H1 (cell line): ENCODE data around the gene CACNB2. TPM values are rescaled to one million over a fixed set of nuclear protein-coding genes. Genes with fewer than 3 reads are reported as not detected.

Experiments used
- CTCF ChIA-PET: fragments of 300-600 bp; sonication (Branson Sonifier 250); formaldehyde crosslinking; loops from one replicate; lab custom pipeline; 2021; ENCODE audit not compliant: partially characterized antibody; lab: Charles Lee
- POLR2A ChIA-PET: fragments of 300-600 bp; sonication (Branson Sonifier 250); formaldehyde crosslinking; loops from one replicate; lab custom pipeline; 2021; ENCODE audit warnings: inconsistent platforms; ENCODE audit not compliant: partially characterized antibody; lab: Charles Lee
- DNase-seq, 2 experiments: peaks; one replicate each; pipeline versions ENCODE4 v3.0.0 to v3.0.0-alpha.2; 2010 to 2022; ENCODE audit warnings: low spot score in 2 of 2, low read depth in 1 of 2, mixed read lengths in 1 of 2
- FAIRE-seq: peaks from 2 replicates; lab custom pipeline; 2011; peaks lifted over from hg19 to GRCh38; lab: Jason Lieb, UNC
- H2AFZ ChIP-seq: 2 replicates; pipeline ENCODE4 v1.8.1; 2012; ENCODE audit warnings: low read length, inconsistent platforms
- H2AK5ac ChIP-seq: 2 replicates; pipeline ENCODE4 v1.6.1; 2013; ENCODE audit warnings: low read depth, low read length
- H2BK120ac ChIP-seq: replicated peaks from 2 replicates; pipeline ENCODE3; 2013; ENCODE audit warnings: low read depth, low read length, inconsistent platforms
- H2BK12ac ChIP-seq: 2 replicates; pipeline ENCODE4 v1.6.1; 2013; ENCODE audit warnings: low read depth, low read length
- H2BK15ac ChIP-seq: 2 replicates; pipeline ENCODE4 v1.6.1; 2013; ENCODE audit warnings: low read length
- H2BK20ac ChIP-seq: 2 replicates; pipeline ENCODE4 v1.6.1; 2013; ENCODE audit warnings: low read length
- H2BK5ac ChIP-seq: 2 replicates; pipeline ENCODE4 v1.6.1; 2013; ENCODE audit warnings: low read depth, low read length
- H3K14ac ChIP-seq: 2 replicates; pipeline ENCODE4 v1.6.1; 2013; ENCODE audit warnings: inconsistent platforms; ENCODE audit not compliant: insufficient read length
- H3K18ac ChIP-seq: 2 replicates; pipeline ENCODE4 v1.6.1; 2013; ENCODE audit warnings: low read length; ENCODE audit errors: extremely low read depth
- H3K23ac ChIP-seq: 2 replicates; pipeline ENCODE4 v1.6.1; 2013; ENCODE audit warnings: inconsistent platforms; ENCODE audit not compliant: insufficient read length
- H3K23me2 ChIP-seq: 2 replicates; pipeline ENCODE4 v1.6.1; 2013; ENCODE audit warnings: low read depth, low read length
- H3K27ac ChIP-seq: 2 replicates; pipeline ENCODE4 v1.6.1; 2011; ENCODE audit warnings: low read depth, low read length, inconsistent platforms
- H3K27me3 ChIP-seq, 4 experiments: replicated peaks in 1 of 4; 1 replicate in 1 of 4; 2 replicates in 3 of 4; pipeline versions ENCODE4 v1.6.1 to v1.8.1; 2011 to 2013; ENCODE audit warnings: low read length in 3 of 4, mild to moderate bottlenecking in 3 of 4, inconsistent platforms in 2 of 4, mixed read lengths in 2 of 4, moderate library complexity in 1 of 4; ENCODE audit not compliant: control insufficient read depth in 3 of 4, insufficient read depth in 3 of 4; ENCODE audit errors: extremely low read depth in 1 of 4
- H3K36me3 ChIP-seq, 4 experiments: 2 replicates each; pipeline versions ENCODE4 v1.6.1 to v1.8.1; 2011 to 2013; ENCODE audit warnings: mild to moderate bottlenecking in 4 of 4, low read length in 3 of 4, moderate library complexity in 2 of 4, control low read depth in 1 of 4, inconsistent platforms in 1 of 4; ENCODE audit not compliant: insufficient read depth in 4 of 4, control insufficient read depth in 2 of 4
- H3K4ac ChIP-seq: replicated peaks from 2 replicates; pipeline ENCODE3; 2013; ENCODE audit warnings: low read length, low read depth, mixed read lengths, inconsistent platforms; ENCODE audit not compliant: insufficient read length
- H3K4me1 ChIP-seq, 4 experiments: replicated peaks in 1 of 4; 1 replicate in 1 of 4; 2 replicates in 3 of 4; pipeline versions ENCODE4 v1.6.1 to v1.8.1; 2011 to 2013; ENCODE audit warnings: low read length in 3 of 4, inconsistent platforms in 2 of 4, mixed read lengths in 1 of 4; ENCODE audit not compliant: insufficient read depth in 4 of 4, control insufficient read depth in 3 of 4
- H3K4me2 ChIP-seq, 2 experiments: 2 replicates each; pipeline versions ENCODE4 v1.6.1 to v1.8.1; 2011 to 2013; ENCODE audit warnings: low read depth in 2 of 2, low read length in 2 of 2, control low read depth in 1 of 2, inconsistent platforms in 1 of 2, mild to moderate bottlenecking in 1 of 2; ENCODE audit not compliant: insufficient read depth in 1 of 2
- H3K4me3 ChIP-seq, 4 experiments: fragments of 200-600, 300-600 bp in 1 of 4; sonication (generic), shearing (Covaris generic), sonication (Bioruptor Twin) in 1 of 4; 2 replicates each; pipeline versions ENCODE4 v1.5.1 to v1.8.1; 2011 to 2016; ENCODE audit warnings: low read length in 4 of 4, low read depth in 3 of 4, control low read depth in 2 of 4, inconsistent platforms in 2 of 4, mild to moderate bottlenecking in 2 of 4, mixed read lengths in 1 of 4, moderate library complexity in 1 of 4; ENCODE audit not compliant: insufficient read depth in 2 of 4; ENCODE audit errors: extremely low read depth in 1 of 4
- H3K56ac ChIP-seq: replicated peaks from 2 replicates; pipeline ENCODE3; 2013; ENCODE audit warnings: low read depth, mild to moderate bottlenecking, mixed read lengths, low read length, inconsistent platforms; ENCODE audit not compliant: insufficient read length
- H3K79me1 ChIP-seq: 2 replicates; pipeline ENCODE4 v1.6.1; 2013; ENCODE audit warnings: low read depth, low read length, control low read depth
- H3K79me2 ChIP-seq, 2 experiments: 2 replicates each; pipeline versions ENCODE4 v1.6.1 to v1.8.1; 2012 to 2013; ENCODE audit warnings: low read length in 2 of 2, mild to moderate bottlenecking in 2 of 2, inconsistent platforms in 1 of 2; ENCODE audit not compliant: insufficient read depth in 2 of 2, control insufficient read depth in 1 of 2
- H3K9ac ChIP-seq, 4 experiments: replicated peaks in 1 of 4; 1 replicate in 1 of 4; 2 replicates in 3 of 4; pipeline versions ENCODE4 v1.6.1 to v1.8.1; 2011 to 2013; ENCODE audit warnings: low read depth in 3 of 4, low read length in 3 of 4, control low read depth in 2 of 4, mild to moderate bottlenecking in 2 of 4, moderate library complexity in 2 of 4, inconsistent platforms in 1 of 4; ENCODE audit errors: extremely low read depth in 1 of 4
- H3K9me3 ChIP-seq, 2 experiments: 2 replicates each; pipeline versions ENCODE4 v1.6.1 to v1.8.1; 2012 to 2013; ENCODE audit warnings: mild to moderate bottlenecking in 2 of 2, moderate library complexity in 2 of 2, control low read depth in 1 of 2, inconsistent platforms in 1 of 2, low read depth in 1 of 2, low read length in 1 of 2, mixed read lengths in 1 of 2; ENCODE audit not compliant: insufficient read depth in 2 of 2
- H4K20me1 ChIP-seq, 2 experiments: replicated peaks in 1 of 2; 2 replicates each; pipeline versions ENCODE3 to v1.8.1; 2011 to 2013; ENCODE audit warnings: inconsistent platforms in 2 of 2, low read length in 2 of 2, mild to moderate bottlenecking in 1 of 2; ENCODE audit not compliant: insufficient read depth in 2 of 2, control insufficient read depth in 1 of 2
- H4K5ac ChIP-seq: 2 replicates; pipeline ENCODE4 v1.6.1; 2013; ENCODE audit warnings: low read length, low read depth, mixed read lengths, inconsistent platforms; ENCODE audit not compliant: insufficient read length
- H4K8ac ChIP-seq: 2 replicates; pipeline ENCODE4 v1.8.0; 2013; ENCODE audit warnings: mild to moderate bottlenecking, moderate library complexity, low read length, inconsistent platforms; ENCODE audit not compliant: insufficient read depth; ENCODE audit errors: extremely low read depth
- H4K91ac ChIP-seq: replicated peaks from 2 replicates; pipeline ENCODE3; 2013; ENCODE audit warnings: low read length, mixed read lengths, inconsistent platforms; ENCODE audit not compliant: insufficient read length
- ASH2L ChIP-seq: fragments of 200-600, 300-600 bp; sonication (generic); IDR thresholded peaks from one replicate; pipeline ENCODE4 v1.7.1; 2017; ENCODE audit warnings: low read length
- CBX5 ChIP-seq: fragments of 300-800, 300-1000 bp; sonication (generic); IDR thresholded peaks from 2 replicates; pipeline ENCODE4 v1.7.1; 2016; ENCODE audit warnings: antibody characterized with exemption, low read length, low read depth
- CREB1 ChIP-seq: IDR thresholded peaks from 2 replicates; pipeline ENCODE4 v1.6.1; 2012; ENCODE audit warnings: inconsistent platforms
- EZH2 ChIP-seq: fragments of 200-600 bp; sonication (generic); IDR thresholded peaks from 2 replicates; pipeline ENCODE4 v1.7.1; 2012; ENCODE audit warnings: low read depth, mild to moderate bottlenecking, moderate library complexity, low read length, inconsistent platforms; ENCODE audit not compliant: severe bottlenecking
- GABPA ChIP-seq: IDR thresholded peaks from 2 replicates; pipeline ENCODE4 v1.6.1; 2011; ENCODE audit warnings: mild to moderate bottlenecking, low read length, moderate library complexity, borderline replicate concordance; ENCODE audit not compliant: insufficient read depth
- KDM1A ChIP-seq: fragments of 200-600, 300-600 bp; sonication (generic); IDR thresholded peaks from 2 replicates; pipeline ENCODE4 v1.7.1; 2016; ENCODE audit warnings: mild to moderate bottlenecking, low read length, borderline replicate concordance
- KDM4A ChIP-seq: IDR thresholded peaks from one replicate; pipeline ENCODE4 v1.7.1; 2012; ENCODE audit warnings: low read depth, mild to moderate bottlenecking, moderate library complexity, low read length, inconsistent platforms; ENCODE audit not compliant: severe bottlenecking
- NANOG ChIP-seq: IDR thresholded peaks from 2 replicates; pipeline ENCODE4 v1.6.1; 2011; ENCODE audit warnings: low read length, low read depth, mild to moderate bottlenecking, inconsistent platforms; ENCODE audit not compliant: insufficient read depth, poor library complexity, severe bottlenecking
- POLR2A ChIP-seq, 2 experiments: IDR thresholded peaks; 1 replicate in 1 of 2; 2 replicates in 1 of 2; pipeline ENCODE4 v1.6.1; 2011; ENCODE audit warnings: low read depth in 2 of 2, low read length in 2 of 2, mild to moderate bottlenecking in 2 of 2; ENCODE audit errors: control extremely low read depth in 1 of 2
- POLR2AphosphoS5 ChIP-seq: IDR thresholded peaks from 2 replicates; pipeline ENCODE4 v1.6.1; 2011; ENCODE audit warnings: low read depth, low read length
- RXRA ChIP-seq: IDR thresholded peaks from 2 replicates; pipeline ENCODE4 v1.6.1; 2011; ENCODE audit warnings: low read depth, mild to moderate bottlenecking, low read length, moderate library complexity; ENCODE audit not compliant: insufficient read depth
- SIRT6 ChIP-seq: IDR thresholded peaks from one replicate; pipeline ENCODE4 v1.7.1; 2012; ENCODE audit warnings: low read length, inconsistent platforms
- SP1 ChIP-seq: IDR thresholded peaks from 2 replicates; pipeline ENCODE4 v1.6.1; 2011; ENCODE audit warnings: low read depth, low read length
- SP4 ChIP-seq: IDR thresholded peaks from 2 replicates; pipeline ENCODE4 v1.6.1; 2012; ENCODE audit warnings: low read length, inconsistent platforms
- WGBS, 2 experiments: shearing (Covaris generic) in 1 of 2; methylation state at CpG; one replicate each; pipeline versions ENCODE4 v1.1.6 to v1.1.7; 2013 to 2015; ENCODE audit warnings: low lambda C conversion rate in 2 of 2, mixed read lengths in 2 of 2, inconsistent platforms in 1 of 2, low coverage in 1 of 2, missing lambda C conversion rate in 1 of 2; ENCODE audit not compliant: insufficient replicate concordance in 2 of 2, insufficient coverage in 1 of 2, insufficient read length in 1 of 2; ENCODE audit errors: extremely low coverage in 1 of 2, missing lambda C conversion rate in 1 of 2; 5-methylcytosine and 5-hydroxymethylcytosine counted together
- polyA plus RNA-seq, 7 experiments: library from polyadenylated mRNA; depleted of rRNA in 3 of 7; stranded (reverse) in 5 of 7; unstranded in 2 of 7; fragments of >200 nt in 5 of 7; fragments of 200-250 nt in 2 of 7; gene quantifications; 1 replicate in 5 of 7; 2 replicates in 1 of 7; 4 replicates in 1 of 7; pipeline versions ENCODE4 v1.2.1 to v1.2.3, GENCODE V29; 2011 to 2013; ENCODE audit warnings: missing spikeins in 2 of 7, mixed read lengths in 2 of 7
- total RNA-seq: library from RNA; stranded (reverse); fragmentation: NEBNext Ultra II Directional; extraction: Animal tissue kit (Norgen Biotek cat#: 25700); gene quantifications from 2 replicates; pipeline ENCODE4 v1.2.1, GENCODE V29; 2021

The CACNB2 gene
- total and polyA plus RNA-seq, 2 of the 8 experiments (the other 6 are each of a cell fraction or from before 2014, with no cell fraction given), result 2.4 to 3.2 TPM

GRCh38 chr10:18397906-18398305 lies 257.7 kb downstream of the CACNB2 start:
- Histone ChIP-seq H4K8ac (no peak overlapping the region), H2BK20ac (no peak overlapping the region), H2BK15ac (no peak overlapping the region), H4K20me1 (no peaks in the 10 kb centered on the region), H3K4ac (no peak overlapping the region), H3K27me3 (no peaks in the 10 kb centered on the region), H3K9me3 (no peaks in the 10 kb centered on the region), H3K4me1 (no peaks in the 10 kb centered on the region), H3K27ac (no peak overlapping the region), H3K56ac (no peak overlapping the region), H2AFZ (no peak overlapping the region), H3K4me3 (no peak overlapping the region), H3K9ac (no peak overlapping the region), H3K14ac (no peak overlapping the region), H3K18ac (no peak overlapping the region), H2BK5ac (no peak overlapping the region), H2BK120ac (no peak overlapping the region), H4K91ac (no peak overlapping the region), H3K79me2 (no peaks in the 10 kb centered on the region), H3K36me3 (no peaks in the 10 kb centered on the region), H3K4me2 (no peak overlapping the region), H4K5ac (no peak overlapping the region), H2AK5ac (no peak overlapping the region), H2BK12ac (no peak overlapping the region), H3K79me1 (no peaks in the 10 kb centered on the region), H3K23ac (no peak overlapping the region), H3K23me2 (0 out of 2 replicates have a peak, but pooled peaks cover 2% of the 10 kb centered on the region)
- ChIA-PET CTCF (interaction anchor here (0.6 to 1.5 kb wide), 4 partner anchors 21 to 441 kb away, joined by 3 read pairs; no protein-coding TSS in a partner anchor), POLR2A (no interaction called here)
- FAIRE-seq, result no peak
- no peak for DNase-seq
- 88% methylated on average over 5 of the region's 5 CpGs; no CpG with 5 or more reads in 1 of the 2 experiments for WGBS, 2 experiments
- TF ChIP-seq KDM4A (no peak), SIRT6 (no peak), KDM1A (no peak), RXRA (no peak), POLR2AphosphoS5 (no peak), CBX5 (no peak), POLR2A (IDR thresholded peaks at IDR 0.05; ENCODE audit: control extremely low read depth in 1 of 2, low read depth in 2 of 2, low read length in 2 of 2) (no peak), EZH2 (no peak), SP1 (no peak), GABPA (no peak), CREB1 (no peak), SP4 (no peak), ASH2L (no peak), NANOG (no peak)
